HG03342 (cell line): Measurements from ENCODE around the gene KLHL33.
A peak's percentile ranks its signal among the peaks of the same experiment; 100 is the strongest.

Experiments used
- ATAC-seq: cut with Tn5 transposase; IDR thresholded peaks from one replicate; pipeline ENCODE4 v1.9.1; 2021; ENCODE audit warnings: mild to moderate bottlenecking, moderate library complexity; ENCODE audit not compliant: unreplicated experiment

KLHL33 gene

DNA sequence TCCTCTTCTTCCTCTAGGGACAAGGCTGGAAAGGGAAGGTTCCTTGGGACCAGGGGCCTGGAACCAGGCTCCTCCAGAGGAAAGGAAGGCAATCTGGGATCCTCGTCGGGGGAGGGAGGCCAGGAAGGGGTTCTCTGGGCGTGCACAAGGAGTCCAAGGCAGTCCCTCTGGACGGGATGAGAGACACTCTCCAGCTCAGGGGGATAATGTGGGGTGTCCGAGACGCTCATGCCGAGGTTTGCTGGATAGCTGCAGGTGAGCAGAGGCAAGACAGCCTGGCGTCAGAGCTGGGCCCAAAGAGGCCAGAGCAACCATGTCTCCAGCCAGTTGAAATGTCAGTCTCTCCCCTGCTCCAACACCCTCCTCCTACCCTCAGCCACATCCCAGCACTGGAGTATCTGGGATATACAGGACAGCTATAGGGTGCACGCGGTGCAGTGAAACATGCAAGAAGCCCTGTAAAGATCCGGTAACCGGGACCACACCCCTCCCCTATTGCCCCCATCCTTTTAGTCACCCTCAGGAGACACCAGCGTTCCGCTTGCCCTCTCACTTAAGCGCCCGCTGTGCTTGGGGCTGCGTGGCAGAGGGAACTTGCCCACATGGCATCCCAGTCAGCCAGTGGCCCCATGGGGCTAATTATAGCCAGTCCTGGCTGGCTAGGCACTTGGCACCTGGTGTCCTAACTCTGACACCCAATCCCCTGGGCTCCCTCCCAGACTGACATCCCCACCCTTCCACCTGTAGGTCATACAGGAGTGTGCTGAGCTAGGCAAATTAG lies at the start of gene KLHL33:
Gene KLHL33 (minus strand): TSS at position 585 of the 781 bp plus-strand sequence. CDS start 355 bp downstream, at position 230.
- no peak for ATAC-seq

GRCh38 chr14:20482382-20482781 lies 46.4 kb upstream of the KLHL33 start:
- no peak for ATAC-seq

GRCh38 chr14:20478894-20479293 lies 42.9 kb upstream of the KLHL33 start:
- ATAC-seq, result no peak

GRCh38 chr14:20477211-20477876 lies 41.4 kb upstream of the KLHL33 start:
- no peak for ATAC-seq

- no peak for ATAC-seq
Measured at GRCh38 chr14:20476776-20477175, 40.8 kb upstream of the KLHL33 start.

GRCh38 chr14:20472536-20473169 lies 36.7 kb upstream of the KLHL33 start:
- no peak for ATAC-seq

GRCh38 chr14:20470603-20470901 lies 34.6 kb upstream of the KLHL33 start:
- no peak for ATAC-seq

DNA sequence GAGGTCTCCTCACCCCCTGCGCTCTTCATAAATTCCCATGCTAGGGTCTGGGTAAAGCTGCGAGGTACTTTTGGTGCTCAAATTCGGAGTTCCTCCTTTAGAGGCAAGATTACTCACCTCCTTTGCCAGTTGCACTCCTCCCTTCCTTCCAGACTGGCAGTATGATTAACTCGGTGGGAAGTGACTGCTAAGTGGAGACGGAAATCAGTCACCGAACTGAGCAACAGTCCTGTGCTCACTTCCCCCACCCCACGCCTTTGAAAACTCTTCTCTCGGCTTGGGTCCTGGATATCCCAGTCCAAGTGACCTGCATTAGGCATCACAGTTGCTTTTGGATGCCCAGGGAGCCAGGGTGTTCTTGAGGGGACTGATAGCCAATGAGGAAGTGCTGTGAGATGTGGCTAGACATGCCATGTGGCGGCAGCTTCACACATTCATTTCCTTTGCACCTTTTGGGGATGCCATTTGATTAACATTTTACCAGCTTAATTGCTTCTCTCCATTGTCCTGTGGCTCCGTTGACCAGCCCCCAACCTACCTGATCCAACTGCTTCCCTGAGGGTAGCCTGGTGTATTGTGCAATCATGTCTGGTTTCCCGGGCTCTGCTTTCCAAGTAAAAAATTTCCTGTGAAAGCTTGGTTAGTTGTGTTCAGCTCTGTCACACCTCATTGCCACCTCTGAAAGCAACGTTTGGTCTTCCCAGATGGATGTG lies 34.1 kb upstream of the KLHL33 start:
- ATAC-seq, result peak; percentile 30

- ATAC-seq, result peak; percentile 95
Measured at GRCh38 chr14:20469242-20469889, 33.4 kb upstream of the KLHL33 start, which contains the start of gene PNP. TSS of gene PNP (plus strand) at chr14:20469406. CDS start at chr14:20469525, 119 bp downstream.

DNA sequence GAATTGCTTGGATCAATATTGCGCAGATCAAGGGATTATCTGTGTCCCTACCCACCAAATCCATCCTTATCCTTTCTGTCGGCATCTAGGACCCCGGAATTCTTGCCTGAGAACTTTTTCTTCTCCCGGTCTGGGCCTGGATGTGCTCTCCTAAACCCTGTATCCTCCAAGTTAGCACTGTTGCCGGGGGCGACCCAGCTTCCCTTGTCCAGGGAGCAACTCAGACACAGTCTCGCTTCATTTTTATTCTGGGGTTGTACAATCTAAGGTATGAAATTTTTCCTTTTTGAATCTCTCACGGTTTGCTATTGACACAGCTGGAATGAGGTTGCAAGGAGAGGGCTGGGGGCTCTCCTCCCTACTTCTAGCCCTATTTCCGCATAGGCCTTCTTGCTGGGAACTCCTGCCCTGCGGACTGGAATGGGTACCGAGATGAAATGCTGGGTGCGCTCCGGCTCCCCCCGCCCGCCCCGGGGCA lies 32.8 kb upstream of the KLHL33 start:
- ATAC-seq, result no peak

GRCh38 chr14:20461225-20462141 lies 25.5 kb upstream of the KLHL33 start, which contains the start of gene PIP4P1:
TSS of gene PIP4P1 (minus strand) at chr14:20461434. CDS start at chr14:20461325, 109 bp downstream.
- ATAC-seq, result peak; percentile 93

DNA sequence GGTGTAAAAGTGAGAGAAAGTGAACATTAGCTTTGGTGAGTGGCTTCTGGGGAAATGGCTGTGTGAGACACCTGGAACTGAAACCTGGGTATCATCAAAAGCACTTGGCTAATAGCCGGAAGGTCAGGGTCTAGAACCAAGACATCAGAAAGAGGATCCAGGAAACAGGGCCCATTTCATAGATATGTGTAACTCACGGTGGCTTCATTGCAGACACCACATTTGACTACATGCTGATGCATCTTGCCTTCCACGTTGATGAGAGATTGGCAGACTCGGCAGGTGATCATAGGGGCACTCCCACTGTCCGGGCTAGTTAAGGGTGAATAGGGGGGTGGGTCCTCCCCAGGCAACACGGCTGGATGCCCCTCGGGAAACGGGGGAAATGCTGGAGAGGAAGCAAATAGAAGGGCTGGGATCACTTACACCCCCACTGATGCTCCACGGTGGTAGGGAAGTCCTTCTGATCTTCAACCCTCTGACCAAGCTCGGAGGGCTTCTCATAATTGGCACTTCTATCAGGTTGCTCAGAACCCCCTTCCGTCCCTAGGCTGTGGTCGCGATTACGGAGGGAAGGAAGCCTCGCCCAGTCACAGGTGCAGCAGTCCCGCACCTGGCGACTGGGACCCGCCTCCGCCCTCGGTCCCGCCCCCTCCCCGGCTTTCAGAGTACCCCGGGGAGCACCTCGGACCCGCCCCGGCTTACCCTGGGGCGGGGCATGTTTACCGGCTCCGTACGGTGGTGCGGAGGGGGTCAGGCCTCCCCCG lies 24.7 kb upstream of the KLHL33 start:
- peak; percentile 3 for ATAC-seq

GRCh38 chr14:20458031-20458789 lies 22.2 kb upstream of the KLHL33 start:
- ATAC-seq, result no peak

DNA sequence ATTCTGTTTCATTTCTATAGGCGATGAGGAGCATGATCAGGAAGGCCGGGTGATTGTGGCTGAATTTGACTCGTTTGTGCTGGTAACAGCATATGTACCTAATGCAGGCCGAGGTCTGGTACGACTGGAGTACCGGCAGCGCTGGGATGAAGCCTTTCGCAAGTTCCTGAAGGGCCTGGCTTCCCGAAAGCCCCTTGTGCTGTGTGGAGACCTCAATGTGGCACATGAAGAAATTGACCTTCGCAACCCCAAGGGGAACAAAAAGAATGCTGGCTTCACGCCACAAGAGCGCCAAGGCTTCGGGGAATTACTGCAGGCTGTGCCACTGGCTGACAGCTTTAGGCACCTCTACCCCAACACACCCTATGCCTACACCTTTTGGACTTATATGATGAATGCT lies 21.0 kb upstream of the KLHL33 start:
- no peak for ATAC-seq

DNA sequence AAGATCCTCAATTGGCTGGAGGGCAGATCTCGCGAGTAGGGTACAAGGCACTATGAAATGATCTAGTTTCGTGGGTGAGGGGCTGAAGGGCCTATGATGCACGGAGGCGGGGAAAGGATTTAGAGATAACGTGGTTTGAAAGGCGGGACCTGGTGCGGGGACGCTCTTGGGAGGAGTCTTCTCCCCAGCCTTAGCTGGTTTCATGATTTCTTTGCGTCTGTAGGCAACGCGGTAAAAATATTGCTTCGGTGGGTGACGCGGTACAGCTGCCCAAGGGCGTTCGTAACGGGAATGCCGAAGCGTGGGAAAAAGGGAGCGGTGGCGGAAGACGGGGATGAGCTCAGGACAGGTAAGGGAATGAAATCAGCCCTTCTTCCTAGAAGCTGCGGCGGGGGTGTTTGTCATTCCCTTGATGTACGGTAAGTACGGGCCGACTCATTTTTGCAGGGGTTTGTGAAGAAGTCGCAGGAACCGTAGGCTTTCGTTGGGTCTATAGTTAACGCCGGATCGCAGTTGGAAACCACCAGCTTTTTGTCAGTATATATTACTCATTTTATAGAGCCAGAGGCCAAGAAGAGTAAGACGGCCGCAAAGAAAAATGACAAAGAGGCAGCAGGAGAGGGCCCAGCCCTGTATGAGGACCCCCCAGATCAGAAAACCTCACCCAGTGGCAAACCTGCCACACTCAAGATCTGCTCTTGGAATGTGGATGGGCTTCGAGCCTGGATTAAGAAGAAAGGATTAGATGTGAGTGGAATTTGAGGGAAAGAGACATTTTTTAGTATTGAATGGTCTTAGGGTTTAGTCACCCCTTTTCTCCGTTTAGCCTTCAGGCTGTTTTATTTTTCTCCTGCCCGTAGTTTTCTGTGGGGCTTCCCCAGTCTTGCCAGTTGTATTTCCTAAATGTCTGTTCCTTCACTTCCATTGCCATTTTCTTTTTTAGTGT lies 19.7 kb upstream of the KLHL33 start:
- peak; percentile 52 for ATAC-seq

DNA sequence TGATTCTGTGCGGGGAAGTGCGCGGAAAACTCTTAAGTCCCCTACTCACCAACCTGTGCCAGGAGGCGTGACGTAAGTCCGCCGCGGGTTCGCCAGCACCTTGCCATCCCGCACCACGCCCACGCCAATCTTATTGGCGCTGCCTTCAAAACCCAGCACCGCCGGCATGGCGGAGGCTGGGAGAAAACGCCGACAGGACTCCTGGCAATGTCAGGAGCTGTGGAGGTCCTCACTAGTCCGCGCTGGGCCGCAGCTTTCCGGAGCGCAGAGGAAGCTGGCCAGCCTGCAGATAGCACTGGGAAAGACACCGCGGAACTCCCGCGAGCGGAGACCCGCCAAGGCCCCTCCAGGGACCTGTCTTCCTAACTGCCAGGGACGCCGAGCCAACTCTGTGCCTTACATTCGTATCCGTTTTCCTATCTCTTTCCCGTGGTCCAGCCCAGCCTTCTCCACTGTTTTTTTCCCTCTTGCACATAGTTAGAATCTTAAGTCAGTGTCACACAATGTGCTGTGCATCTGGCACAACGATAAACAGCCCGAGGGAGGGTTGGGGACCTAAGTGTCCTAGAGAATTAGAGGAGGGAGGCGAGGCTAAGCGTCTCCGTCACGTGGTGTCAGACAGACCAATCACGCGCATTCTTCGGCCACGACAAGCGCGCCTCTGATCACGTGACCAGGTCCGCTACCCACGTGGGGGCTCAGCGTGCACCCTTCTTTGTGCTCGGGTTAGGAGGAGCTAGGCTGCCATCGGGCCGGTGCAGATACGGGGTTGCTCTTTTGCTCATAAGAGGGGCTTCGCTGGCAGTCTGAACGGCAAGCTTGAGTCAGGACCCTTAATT lies 18.8 kb upstream of the KLHL33 start, which contains the start of the genes APEX1 and OSGEP:
Gene APEX1 (plus strand): TSS at position 711 of the 839 bp plus-strand sequence. CDS start 420 bp downstream, outside the sequence.
Gene OSGEP (minus strand): TSS at position 297 of the 839 bp plus-strand sequence. CDS start 129 bp downstream, at position 168.
- peak; percentile 84 for ATAC-seq
